HCT116 (cell line): Measurements from ENCODE around the gene SMARCAL1.

Experiments used
- ATF3 ChIP-seq: IDR thresholded peaks from 2 replicates; pipeline ENCODE4 v1.6.1; 2012
- CEBPB ChIP-seq: IDR thresholded peaks from 2 replicates; pipeline ENCODE4 v1.6.1; 2012; ENCODE audit warnings: low read depth
- CTCF ChIP-seq, 3 experiments: fragments of 200-600 bp in 1 of 3; sonication (generic) in 1 of 3; IDR thresholded peaks in 2 of 3; conservative IDR thresholded peaks in 1 of 3; 2 replicates each; pipeline ENCODE4 v1.5.1; 2012 to 2017; ENCODE audit warnings: low read depth in 2 of 3, low read length in 2 of 3, antibody characterized with exemption in 1 of 3, borderline replicate concordance in 1 of 3, control low read depth in 1 of 3, mild to moderate bottlenecking in 1 of 3, mixed read lengths in 1 of 3, mixed run types in 1 of 3, moderate library complexity in 1 of 3; ENCODE audit not compliant: insufficient read depth in 1 of 3
- EGR1 ChIP-seq: IDR thresholded peaks from 2 replicates; pipeline ENCODE4 v1.6.1; 2012; ENCODE audit warnings: low read depth
- ELF1 ChIP-seq: IDR thresholded peaks from 2 replicates; pipeline ENCODE4 v1.6.1; 2012; ENCODE audit warnings: low read depth, borderline replicate concordance
- EZH2 ChIP-seq: fragments of 200-600 bp; sonication (generic); IDR thresholded peaks from 2 replicates; pipeline ENCODE4 v1.6.1; 2017; ENCODE audit warnings: antibody characterized with exemption, mixed run types
- EZH2phosphoT487 ChIP-seq: fragments of 200-600 bp; IDR thresholded peaks from 2 replicates; pipeline ENCODE4 v1.6.1; 2018; ENCODE audit warnings: antibody characterized with exemption, borderline replicate concordance
- POLR2A ChIP-seq: IDR thresholded peaks from 2 replicates; pipeline ENCODE4 v1.7.0; 2011; ENCODE audit warnings: borderline replicate concordance; ENCODE audit not compliant: insufficient read depth, insufficient read length; ENCODE audit errors: extremely low read depth
- POLR2AphosphoS5 ChIP-seq: IDR thresholded peaks from 2 replicates; pipeline ENCODE4 v1.6.1; 2011; ENCODE audit warnings: mild to moderate bottlenecking, low read depth, low read length, moderate library complexity
- REST ChIP-seq: IDR thresholded peaks from 2 replicates; pipeline ENCODE4 v1.6.1; 2012; ENCODE audit warnings: low read depth
- SP1 ChIP-seq: IDR thresholded peaks from 2 replicates; pipeline ENCODE4 v1.6.1; 2012; ENCODE audit warnings: low read depth
- YY1 ChIP-seq: IDR thresholded peaks from 2 replicates; pipeline ENCODE4 v1.6.1; 2011; ENCODE audit warnings: low read length, low read depth, moderate library complexity, mild to moderate bottlenecking; ENCODE audit not compliant: insufficient replicate concordance; ENCODE audit errors: extremely low read depth
- ZNF274 ChIP-seq: fragments of 200-500 bp; sonication (Bioruptor generic); IDR thresholded peaks from 2 replicates; pipeline ENCODE4 v1.6.1; 2014; ENCODE audit warnings: mild to moderate bottlenecking, low read depth, low read length, inconsistent platforms

- no peak for TF ChIP-seq POLR2A
- no peak for TF ChIP-seq EZH2
- no peak for TF ChIP-seq POLR2AphosphoS5
- no peak for TF ChIP-seq CTCF (IDR thresholded peaks at IDR 0.05 in 2 of 3, conservative IDR thresholded peaks at IDR 0.05 in 1 of 3; ENCODE audit: borderline replicate concordance in 1 of 3, insufficient read depth in 1 of 3, low read depth in 2 of 3, low read length in 2 of 3)
- TF ChIP-seq SP1 = no peak
- no peak for TF ChIP-seq CEBPB
- no peak for TF ChIP-seq EZH2phosphoT487
- no peak for TF ChIP-seq ATF3
- no peak for TF ChIP-seq EGR1
- no peak for TF ChIP-seq REST
- TF ChIP-seq ELF1 = no peak
- TF ChIP-seq YY1 = no peak
- TF ChIP-seq ZNF274 = no peak
These were observed 50.9 kb downstream of the SMARCAL1 start for GRCh38 chr2:216463148-216463547.
